ENCODE measurements around the gene ACAA2. TPM values are rescaled to one million over a fixed set of nuclear protein-coding genes. Genes with fewer than 3 reads are reported as not detected.

Gene ACAA2
- total and polyA plus RNA-seq, 5 donors from 2014 or later = 16.1 to 91.9 (median 69.6) TPM

DNA sequence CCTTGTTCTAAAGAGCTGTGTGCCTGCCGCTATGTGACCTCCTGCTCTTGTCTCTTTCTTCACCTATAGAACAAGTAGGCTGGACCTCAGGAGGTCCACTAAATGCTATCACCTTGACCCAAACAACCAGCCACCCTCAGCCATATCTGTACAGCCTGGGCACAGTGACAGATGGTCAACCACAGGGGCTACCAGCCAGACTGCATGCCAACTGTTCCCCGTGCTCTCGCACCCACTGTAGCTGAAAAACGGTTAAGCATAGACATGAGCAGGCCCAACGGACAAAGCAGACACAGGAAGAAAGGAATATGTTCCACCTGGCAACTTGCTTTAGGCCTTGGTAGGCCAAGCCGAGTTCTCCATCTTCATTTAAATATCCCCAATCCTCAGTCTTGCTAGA, 43.2 kb upstream of the ACAA2 start:
- Mint-ChIP-seq H3K27ac (peak overlapping the region in 2 of 3 donors; percentile 21 to 79), H3K4me1 (no peaks in the 10 kb centered on the region), H3K27me3 (no peaks in the 10 kb centered on the region), H3K4me3 (no peak overlapping the region), H3K9me3 (no peaks in the 10 kb centered on the region), H3K36me3 (no peaks in the 10 kb centered on the region)
- no peaks in the 10 kb centered on the region for H3K36me3 ChIP-seq (ENCODE audit: control insufficient read depth, insufficient read depth, low read length)
- no peaks in the 10 kb centered on the region for H3K27me3 ChIP-seq (ENCODE audit: control insufficient read depth, insufficient read depth, low read length)
- no peaks in the 10 kb centered on the region for H3K9me3 ChIP-seq (ENCODE audit: control insufficient read depth in 2 of 2, low read length in 2 of 2)
- H3K4me3 ChIP-seq (ENCODE audit: low read depth, low read length) = no peak overlapping the region
- DNase-seq = no peak
- no peak for ATAC-seq (ENCODE audit: low read depth in 2 of 2)
- H3K27ac ChIP-seq (ENCODE audit: insufficient read depth, low read length, poor library complexity, severe bottlenecking) = no peak overlapping the region
- no peaks in the 10 kb centered on the region for H3K4me1 ChIP-seq (ENCODE audit: control insufficient read depth, insufficient read depth, low read length, poor library complexity, severe bottlenecking)

DNA sequence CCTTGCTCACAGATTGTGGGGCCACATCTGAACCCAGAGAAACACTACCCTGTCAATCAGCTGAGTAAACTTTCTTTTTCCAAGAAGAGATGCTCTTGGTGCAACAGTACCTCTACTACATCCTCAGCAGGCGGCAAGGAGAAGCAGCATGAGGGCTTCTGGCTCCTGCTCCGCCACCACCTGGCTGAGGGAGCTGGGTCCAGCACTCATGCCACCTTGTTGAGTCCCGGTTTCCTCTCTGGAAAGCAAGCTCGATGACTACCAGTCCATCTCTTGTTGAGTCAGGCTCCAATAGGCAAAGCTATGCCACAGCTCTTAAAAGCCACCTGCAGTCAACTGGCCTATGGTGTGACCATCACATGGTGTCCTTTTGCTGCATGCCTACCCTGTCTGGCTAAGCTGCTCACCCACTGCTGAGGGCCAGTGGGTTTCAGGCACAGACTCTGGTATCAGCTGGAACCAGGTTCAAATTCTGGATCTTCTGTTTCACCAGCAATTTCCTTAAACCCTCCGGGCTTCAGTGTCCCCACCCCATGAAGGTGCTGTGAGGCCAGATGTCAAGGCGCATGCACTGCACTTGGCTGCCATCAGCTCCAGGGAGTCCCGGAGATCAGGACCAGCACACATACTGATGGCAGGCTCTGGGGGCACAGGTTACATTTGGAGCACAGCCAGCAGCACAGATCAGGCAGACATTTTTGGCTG, 42.5 kb upstream of the ACAA2 start:
- Mint-ChIP-seq H3K4me1 (no peaks in the 10 kb centered on the region), H3K4me3 (no peak overlapping the region), H3K27ac (peak overlapping the region in 1 of 3 donors; percentile 79), H3K36me3 (no peaks in the 10 kb centered on the region), H3K9me3 (no peaks in the 10 kb centered on the region), H3K27me3 (peaks cover under 1% of the 10 kb centered on the region)
- H3K9me3 ChIP-seq (ENCODE audit: control insufficient read depth in 2 of 2, low read length in 2 of 2) = no peaks in the 10 kb centered on the region
- H3K4me3 ChIP-seq (ENCODE audit: low read depth, low read length) = no peak overlapping the region
- H3K27me3 ChIP-seq (ENCODE audit: control insufficient read depth, insufficient read depth, low read length) = no peaks in the 10 kb centered on the region
- no peak overlapping the region for H3K27ac ChIP-seq (ENCODE audit: insufficient read depth, low read length, poor library complexity, severe bottlenecking)
- no peaks in the 10 kb centered on the region for H3K36me3 ChIP-seq (ENCODE audit: control insufficient read depth, insufficient read depth, low read length)
- DNase-seq (no peak), ATAC-seq (ENCODE audit: low read depth in 2 of 2) (no peak)
- H3K4me1 ChIP-seq (ENCODE audit: control insufficient read depth, insufficient read depth, low read length, poor library complexity, severe bottlenecking) = no peaks in the 10 kb centered on the region

DNA sequence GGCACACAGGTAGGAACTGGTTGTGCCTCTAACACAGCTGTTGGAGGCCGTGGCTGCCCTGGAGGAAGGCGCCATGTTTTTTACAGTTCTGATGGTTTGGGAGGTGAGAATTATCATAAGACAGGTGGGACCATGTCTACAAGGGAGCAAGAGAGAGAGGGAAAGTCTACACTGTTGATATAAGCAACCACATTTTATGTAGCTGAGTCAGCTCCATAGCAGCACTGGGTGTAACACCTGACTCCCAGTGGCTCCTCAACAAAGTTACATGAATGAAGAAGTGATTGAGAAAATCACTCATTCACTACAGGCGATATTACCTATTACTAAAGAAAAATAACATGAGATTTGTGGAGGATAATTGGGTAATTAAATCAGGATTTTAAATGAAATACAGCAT, 41.3 kb upstream of the ACAA2 start:
- H3K27ac ChIP-seq (ENCODE audit: insufficient read depth, low read length, poor library complexity, severe bottlenecking) = no peak overlapping the region
- H3K27me3 Mint-ChIP-seq = peaks cover 7% of the 10 kb centered on the region
- H3K4me1 ChIP-seq (ENCODE audit: control insufficient read depth, insufficient read depth, low read length, poor library complexity, severe bottlenecking) = no peaks in the 10 kb centered on the region
- DNase-seq = no peak
- H3K36me3 ChIP-seq (ENCODE audit: control insufficient read depth, insufficient read depth, low read length) = no peaks in the 10 kb centered on the region
- no peaks in the 10 kb centered on the region for H3K9me3 ChIP-seq (ENCODE audit: control insufficient read depth in 2 of 2, low read length in 2 of 2)
- no peak overlapping the region for H3K4me3 Mint-ChIP-seq
- no peaks in the 10 kb centered on the region for H3K4me1 Mint-ChIP-seq
- H3K27me3 ChIP-seq (ENCODE audit: control insufficient read depth, insufficient read depth, low read length) = no peaks in the 10 kb centered on the region
- H3K4me3 ChIP-seq (ENCODE audit: low read depth, low read length) = no peak overlapping the region
- no peaks in the 10 kb centered on the region for H3K9me3 Mint-ChIP-seq
- ATAC-seq (ENCODE audit: low read depth in 2 of 2) = no peak
- H3K27ac Mint-ChIP-seq = no peak overlapping the region
- H3K36me3 Mint-ChIP-seq = no peaks in the 10 kb centered on the region

DNA sequence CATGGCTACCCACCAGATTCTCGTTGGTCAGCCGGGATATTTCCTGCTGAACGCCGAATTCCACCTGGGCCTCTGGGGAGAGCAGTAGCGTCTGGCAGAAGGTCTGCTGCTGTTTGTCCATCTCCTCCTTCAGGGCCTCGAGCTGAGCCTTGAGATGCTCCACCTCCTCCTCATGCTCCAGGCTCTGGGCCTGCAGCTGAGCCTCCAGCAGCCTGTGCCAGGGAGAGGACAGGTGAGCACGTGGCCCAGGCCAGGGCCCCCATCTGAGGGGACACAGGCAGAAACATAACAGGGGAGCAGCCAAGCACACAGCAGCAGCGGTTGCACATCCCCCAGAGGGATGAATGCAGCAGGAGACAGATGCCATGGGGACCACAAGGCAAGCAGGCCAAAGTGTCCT, 40.1 kb upstream of the ACAA2 start:
- no peak for ATAC-seq (ENCODE audit: low read depth in 2 of 2)
- peaks cover 7% of the 10 kb centered on the region for H3K27me3 Mint-ChIP-seq
- no peaks in the 10 kb centered on the region for H3K36me3 Mint-ChIP-seq

DNA sequence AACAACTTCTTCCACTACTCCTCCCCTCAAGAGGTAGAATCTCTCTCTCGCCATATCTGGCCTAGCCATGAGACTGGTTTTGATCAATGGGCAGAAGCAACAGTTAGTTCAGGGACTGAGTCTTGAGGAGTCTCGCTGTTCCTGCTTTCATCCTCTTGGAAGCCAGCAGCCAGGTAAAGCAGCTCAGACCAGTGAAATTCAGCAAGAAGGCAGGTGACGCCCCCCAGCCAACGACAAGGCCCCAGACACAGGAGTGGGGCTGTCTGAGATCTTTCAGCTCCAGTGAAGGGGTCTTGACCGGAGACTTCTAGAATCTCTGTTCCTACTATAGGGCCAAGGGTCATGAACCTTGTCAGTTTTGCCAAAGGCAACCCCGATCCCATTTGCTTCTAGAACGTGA, 39.7 kb upstream of the ACAA2 start:
- peaks cover 7% of the 10 kb centered on the region for H3K27me3 Mint-ChIP-seq
- no peak for DNase-seq

More for the DNA sequence above, 40.1 kb upstream of the ACAA2 start:
- H3K9me3 Mint-ChIP-seq = peaks cover 0 to 2% (median 0%) of the 10 kb centered on the region in 7 donors
- Histone ChIP-seq H3K36me3 (ENCODE audit: control insufficient read depth, insufficient read depth, low read length) (no peaks in the 10 kb centered on the region), H3K4me3 (ENCODE audit: low read depth, low read length) (no peak overlapping the region), H3K27me3 (ENCODE audit: control insufficient read depth, insufficient read depth, low read length) (peaks cover under 1% of the 10 kb centered on the region), H3K9me3 (ENCODE audit: control insufficient read depth in 2 of 2, low read length in 2 of 2) (no peaks in the 10 kb centered on the region), H3K27ac (ENCODE audit: insufficient read depth, low read length, poor library complexity, severe bottlenecking) (no peak overlapping the region), H3K4me1 (ENCODE audit: control insufficient read depth, insufficient read depth, low read length, poor library complexity, severe bottlenecking) (no peaks in the 10 kb centered on the region)
- no peak for DNase-seq
- H3K27ac Mint-ChIP-seq = no peak overlapping the region
- H3K4me3 Mint-ChIP-seq = no peak overlapping the region
- no peaks in the 10 kb centered on the region for H3K4me1 Mint-ChIP-seq

DNA sequence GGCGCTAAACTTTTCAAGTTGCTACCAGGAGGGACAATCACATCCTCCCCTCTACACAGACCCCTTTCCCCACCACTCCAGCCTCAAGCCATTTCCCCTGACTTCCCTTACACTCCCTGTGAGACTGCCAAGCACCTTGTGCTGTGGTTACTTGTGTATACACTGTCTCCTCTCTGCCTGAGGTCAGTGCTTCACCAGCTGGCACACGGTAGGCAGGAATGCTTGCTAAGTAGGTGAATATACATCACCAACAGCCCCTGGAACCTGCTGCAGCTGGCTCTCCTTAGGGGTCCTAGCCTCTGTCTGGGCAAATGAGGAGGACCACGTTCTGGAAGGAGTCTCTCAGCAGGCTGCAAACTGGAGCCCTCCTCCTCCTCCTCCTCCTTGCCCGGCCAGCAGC, 38.3 kb upstream of the ACAA2 start:
- DNase-seq (no peak), ATAC-seq (ENCODE audit: low read depth in 2 of 2) (no peak)
- no peaks in the 10 kb centered on the region for H3K4me1 ChIP-seq (ENCODE audit: control insufficient read depth, insufficient read depth, low read length, poor library complexity, severe bottlenecking)
- no peak overlapping the region for H3K4me3 ChIP-seq (ENCODE audit: low read depth, low read length)
- H3K27me3 ChIP-seq (ENCODE audit: control insufficient read depth, insufficient read depth, low read length) = peaks cover 2% of the 10 kb centered on the region
- Mint-ChIP-seq H3K4me3 (no peak overlapping the region), H3K36me3 (no peaks in the 10 kb centered on the region), H3K27ac (no peak overlapping the region), H3K4me1 (peaks cover 0 to 3% (median 0%) of the 10 kb centered on the region in 4 donors), H3K9me3 (peaks cover 0 to 2% (median 0%) of the 10 kb centered on the region in 7 donors), H3K27me3 (peaks cover 7% of the 10 kb centered on the region)
- no peaks in the 10 kb centered on the region for H3K9me3 ChIP-seq (ENCODE audit: control insufficient read depth in 2 of 2, low read length in 2 of 2)
- no peak overlapping the region for H3K27ac ChIP-seq (ENCODE audit: insufficient read depth, low read length, poor library complexity, severe bottlenecking)
- H3K36me3 ChIP-seq (ENCODE audit: control insufficient read depth, insufficient read depth, low read length) = no peaks in the 10 kb centered on the region

More for the DNA sequence above, 39.7 kb upstream of the ACAA2 start:
- Histone ChIP-seq H3K27ac (ENCODE audit: insufficient read depth, low read length, poor library complexity, severe bottlenecking) (no peak overlapping the region), H3K4me1 (ENCODE audit: control insufficient read depth, insufficient read depth, low read length, poor library complexity, severe bottlenecking) (no peaks in the 10 kb centered on the region), H3K4me3 (ENCODE audit: low read depth, low read length) (no peak overlapping the region), H3K27me3 (ENCODE audit: control insufficient read depth, insufficient read depth, low read length) (peaks cover 2% of the 10 kb centered on the region), H3K9me3 (ENCODE audit: control insufficient read depth in 2 of 2, low read length in 2 of 2) (no peaks in the 10 kb centered on the region), H3K36me3 (ENCODE audit: control insufficient read depth, insufficient read depth, low read length) (no peaks in the 10 kb centered on the region)
- Mint-ChIP-seq H3K36me3 (no peaks in the 10 kb centered on the region), H3K27ac (peak overlapping the region in 1 of 3 donors; percentile 27), H3K9me3 (peaks cover 0 to 2% (median 0%) of the 10 kb centered on the region in 7 donors), H3K4me1 (no peaks in the 10 kb centered on the region), H3K4me3 (no peak overlapping the region)
- ATAC-seq (ENCODE audit: low read depth in 2 of 2) = no peak

DNA sequence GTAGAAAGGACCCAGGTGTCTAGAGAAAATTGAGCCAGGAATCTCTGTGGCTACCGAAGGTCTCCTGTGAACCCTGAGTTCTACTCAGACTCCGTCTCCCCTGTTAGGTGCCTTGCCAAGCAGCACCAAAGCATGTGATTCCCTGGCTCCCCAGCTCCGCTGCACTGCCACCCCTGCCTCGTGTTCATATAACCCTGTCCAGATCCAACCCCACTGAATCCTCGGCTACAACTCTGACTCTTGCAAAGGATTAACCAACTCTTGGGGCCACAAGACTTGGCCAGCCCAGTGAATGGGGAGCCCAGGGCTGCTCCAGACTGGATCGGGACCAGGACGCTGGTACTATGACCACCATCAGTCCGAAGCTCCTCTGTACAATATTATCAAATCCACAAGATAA, 37.3 kb upstream of the ACAA2 start:
- ATAC-seq (ENCODE audit: low read depth in 2 of 2) (no peak), DNase-seq (no peak)
- Mint-ChIP-seq H3K4me1 (peaks cover 0 to 3% (median 0%) of the 10 kb centered on the region in 4 donors), H3K36me3 (no peaks in the 10 kb centered on the region), H3K4me3 (no peak overlapping the region), H3K27ac (no peak overlapping the region), H3K9me3 (peaks cover 0 to 2% (median 0%) of the 10 kb centered on the region in 7 donors), H3K27me3 (peaks cover 7% of the 10 kb centered on the region)
- Histone ChIP-seq H3K4me3 (ENCODE audit: low read depth, low read length) (no peak overlapping the region), H3K27me3 (ENCODE audit: control insufficient read depth, insufficient read depth, low read length) (peaks cover 2% of the 10 kb centered on the region), H3K9me3 (ENCODE audit: control insufficient read depth in 2 of 2, low read length in 2 of 2) (no peaks in the 10 kb centered on the region), H3K27ac (ENCODE audit: insufficient read depth, low read length, poor library complexity, severe bottlenecking) (no peak overlapping the region), H3K4me1 (ENCODE audit: control insufficient read depth, insufficient read depth, low read length, poor library complexity, severe bottlenecking) (no peaks in the 10 kb centered on the region), H3K36me3 (ENCODE audit: control insufficient read depth, insufficient read depth, low read length) (no peaks in the 10 kb centered on the region)
